PC-3 (cell line): ENCODE results near the gene C9orf43. TPM values are rescaled to one million over a fixed set of nuclear protein-coding genes. Genes with fewer than 3 reads are reported as not detected.
A peak's percentile ranks its signal among the peaks of the same experiment; 100 is the strongest.
"Not testable (repeated sequence)": the region's sequence is repeated elsewhere in the genome, so short reads cannot be mapped to it uniquely, and the experiment has no call there.

Experiments used
- ATAC-seq: fragments of 200-7000 bp; cut with Tn5 transposase; 2 replicates; pipeline ENCODE4 v1.9.1; 2020; ENCODE audit warnings: mild to moderate bottlenecking, moderate library complexity
- BruUV-seq: library from RNA; stranded (reverse); fragments of 400-500 nt; replicated peaks from 2 replicates; lab custom pipeline; 2021; lab: Mats Ljungman, UMichigan
- CTCF ChIA-PET: fragments of 300-600 bp; sonication (Branson Sonifier 250); formaldehyde crosslinking; loops from one replicate; lab custom pipeline; 2022; ENCODE audit warnings: antibody characterized with exemption; lab: Charles Lee
- POLR2A ChIA-PET: fragments of 300-600 bp; sonication (Branson Sonifier 250); formaldehyde crosslinking; loops from one replicate; lab custom pipeline; 2022; ENCODE audit warnings: antibody characterized with exemption; ENCODE audit not compliant: unreplicated experiment; lab: Charles Lee
- DNase-seq: peaks from one replicate; pipeline ENCODE4 v3.0.0-alpha.2; 2015
- H2AFZ ChIP-seq: fragments of 300-600 bp; sonication (generic); 2 replicates; pipeline ENCODE4 v1.6.0; 2016; ENCODE audit warnings: antibody characterized with exemption, low read length
- H3F3A ChIP-seq: fragments of 300-600 bp; sonication (generic); one replicate; pipeline ENCODE4 v1.6.0; 2017; ENCODE audit warnings: antibody characterized with exemption, low read length, control low read depth, mild to moderate bottlenecking; ENCODE audit not compliant: unreplicated experiment
- H3K27ac ChIP-seq: fragments of 300-600 bp; sonication (generic); 2 replicates; pipeline ENCODE4 v1.5.1; 2016; ENCODE audit warnings: mild to moderate bottlenecking, low read length
- H3K27me3 ChIP-seq: fragments of 300-600 bp; sonication (generic); 2 replicates; pipeline ENCODE4 v1.6.1; 2016; ENCODE audit warnings: low read length, mixed read lengths
- H3K36me3 ChIP-seq: fragments of 300-600 bp; sonication (generic); 2 replicates; pipeline ENCODE4 v1.6.1; 2016; ENCODE audit warnings: low read depth, mixed run types, low read length, mixed read lengths
- H3K4me1 ChIP-seq: fragments of 300-600 bp; sonication (generic); 2 replicates; pipeline ENCODE4 v1.5.1; 2016; ENCODE audit warnings: low read length; ENCODE audit not compliant: insufficient read depth
- H3K4me2 ChIP-seq: fragments of 300-600 bp; sonication (generic); 2 replicates; pipeline ENCODE4 v1.6.0; 2016; ENCODE audit warnings: low read length
- H3K4me3 ChIP-seq: fragments of 300-600 bp; sonication (generic); 2 replicates; pipeline ENCODE4 v1.5.1; 2016; ENCODE audit warnings: mild to moderate bottlenecking, low read length, mixed read lengths
- H3K79me2 ChIP-seq: fragments of 300-600 bp; sonication (generic); 2 replicates; pipeline ENCODE4 v1.6.1; 2017; ENCODE audit warnings: low read length, mixed read lengths
- H3K9ac ChIP-seq: fragments of 300-600 bp; sonication (generic); 2 replicates; pipeline ENCODE4 v1.6.0; 2016; ENCODE audit warnings: mild to moderate bottlenecking, low read length
- H3K9me2 ChIP-seq: fragments of 300-600 bp; sonication (generic); replicated peaks from 2 replicates; pipeline ENCODE4 v1.6.1; 2016; ENCODE audit warnings: mixed run types, low read length, mixed read lengths
- H3K9me3 ChIP-seq: fragments of 300-600 bp; sonication (generic); 2 replicates; pipeline ENCODE4 v1.6.1; 2016; ENCODE audit warnings: low read length, mixed read lengths
- H4K20me1 ChIP-seq: fragments of 300-600 bp; sonication (generic); 2 replicates; pipeline ENCODE4 v1.6.1; 2016; ENCODE audit warnings: low read length, mixed read lengths
- CTCF ChIP-seq: fragments of 300-600 bp; sonication (generic); conservative IDR thresholded peaks from 2 replicates; pipeline ENCODE4 v1.5.1; 2017; ENCODE audit warnings: antibody characterized with exemption, low read depth, mild to moderate bottlenecking, low read length
- EZH2 ChIP-seq: fragments of 300-600 bp; sonication (generic); IDR thresholded peaks from one replicate; pipeline ENCODE4 v1.6.1; 2017; ENCODE audit warnings: antibody characterized with exemption, mild to moderate bottlenecking, low read length; ENCODE audit not compliant: unreplicated experiment
- intact Hi-C: fragments of 100-400 bp; cut with micrococcal nuclease; formaldehyde crosslinking; loops from 2 replicates; pipeline ENCODE4 v1.9.0; 2023
- total RNA-seq: library from RNA; depleted of rRNA; stranded (reverse); fragments of >200 nt; gene quantifications from 2 replicates; pipeline ENCODE4 v1.2.3, GENCODE V29; 2014

Gene C9orf43
- total RNA-seq, 1 experiment from 2014 or later, result 0.29 TPM

- Histone ChIP-seq H4K20me1 (no peaks in the 10 kb centered on the region), H3K36me3 (no peaks in the 10 kb centered on the region), H3K9me2 (no peaks in the 10 kb centered on the region), H3F3A (no peaks in the 10 kb centered on the region), H3K9ac (peak within 1 kb of the TSS; percentile 71), H3K27ac (no peak within 1 kb of the TSS), H3K4me1 (peaks cover 21% of the 10 kb centered on the region), H3K4me2 (peak within 1 kb of the TSS; percentile 81), H3K27me3 (no peaks in the 10 kb centered on the region), H3K79me2 (peaks cover 8% of the 10 kb centered on the region), H3K4me3 (peak within 1 kb of the TSS; percentile 94), H3K9me3 (no peaks in the 10 kb centered on the region), H2AFZ (peak within 1 kb of the TSS; percentile 96)
- TF ChIP-seq CTCF (peak; percentile 83), EZH2 (no peak)
- peak; percentile 94 for ATAC-seq
- POLR2A ChIA-PET, result interaction anchor here (0.6 kb wide), 1 partner anchor 181 kb away, joined by 5 read pairs; no protein-coding TSS in a partner anchor
- CTCF ChIA-PET, result interaction anchor here (0.7 kb wide), 1 partner anchor 127 kb away, joined by 3 read pairs; no protein-coding TSS in a partner anchor
- no TSS peak for BruUV-seq
- intact Hi-C loops, result loop anchor here (1.0 to 2.0 kb wide), 2 partner anchors 60 to 127 kb away; partner anchors contain the start of gene WDR31
- DNase-seq, result peak; percentile 97
Observed at GRCh38 chr9:113401027-113401792, 9.3 kb upstream of the C9orf43 start, which contains the start of gene ALAD. ALAD (minus strand) TSS chr9:113401284; CDS start chr9:113393559, 7,725 bp downstream.

GRCh38 chr9:113403646-113404045 is 6.9 kb upstream of the C9orf43 start:
- Histone ChIP-seq H3K4me2 (no peak overlapping the region), H3K4me1 (peaks cover 24% of the 10 kb centered on the region), H3K4me3 (no peak overlapping the region), H3K36me3 (peaks cover 12% of the 10 kb centered on the region), H3K79me2 (peaks cover 23% of the 10 kb centered on the region), H3K27ac (no peak overlapping the region), H3K27me3 (no peaks in the 10 kb centered on the region), H2AFZ (no peak overlapping the region), H3K9ac (no peak overlapping the region), H4K20me1 (no peaks in the 10 kb centered on the region), H3K9me3 (no peaks in the 10 kb centered on the region), H3F3A (no peaks in the 10 kb centered on the region), H3K9me2 (no peaks in the 10 kb centered on the region)
- intact Hi-C loops, result no loop called here
- ChIA-PET CTCF (no interaction called here), POLR2A (no interaction called here)
- no peak for ATAC-seq
- TF ChIP-seq EZH2, result no peak
- TF ChIP-seq CTCF, result no peak
- no peak for DNase-seq
- no TSS peak for BruUV-seq

GRCh38 chr9:113406353-113406752 is 4.2 kb upstream of the C9orf43 start:
- ATAC-seq, H3K4me3 ChIP-seq, DNase-seq, H3K9ac ChIP-seq, H3K9me3 ChIP-seq, H3K9me2 ChIP-seq, CTCF ChIA-PET, H3F3A ChIP-seq, H4K20me1 ChIP-seq, H3K27ac ChIP-seq, POLR2A ChIA-PET, H3K4me2 ChIP-seq, H2AFZ ChIP-seq, intact Hi-C loops, H3K27me3 ChIP-seq, BruUV-seq: not testable (repeated sequence)
- peaks cover 21% of the 10 kb centered on the region for H3K4me1 ChIP-seq
- H3K79me2 ChIP-seq, result peaks cover 31% of the 10 kb centered on the region
- H3K36me3 ChIP-seq, result peaks cover 14% of the 10 kb centered on the region
